GM21786 (cell line): ENCODE results near the gene F11R.
A peak's percentile ranks its signal among the peaks of the same experiment; 100 is the strongest.
"Not testable (repeated sequence)": the region's sequence is repeated elsewhere in the genome, so short reads cannot be mapped to it uniquely, and the experiment has no call there.

Source experiments
- ATAC-seq: cut with Tn5 transposase; IDR thresholded peaks from one replicate; pipeline ENCODE4 v1.9.1; 2021; ENCODE audit not compliant: unreplicated experiment

F11R gene

DNA sequence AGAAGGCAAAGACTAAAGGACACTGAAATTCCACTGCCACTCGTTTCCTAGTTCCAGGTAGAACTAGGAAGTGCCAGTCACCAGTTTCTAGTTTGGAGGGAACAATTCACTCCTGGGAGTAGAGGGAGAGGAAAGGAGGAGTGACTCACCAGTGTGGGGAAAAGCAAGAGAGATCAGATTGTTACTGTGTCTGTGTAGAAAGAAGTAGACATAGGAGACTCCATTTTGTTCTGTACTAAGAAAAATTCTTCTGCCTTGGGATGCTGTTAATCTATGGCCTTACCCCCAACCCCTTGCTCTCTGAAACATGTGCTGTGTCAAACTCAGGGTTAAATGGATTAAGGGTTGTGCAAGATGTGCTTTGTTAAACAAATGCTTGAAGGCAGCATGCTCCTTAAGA is 4.3 kb downstream of the F11R start:
- ATAC-seq = not testable (repeated sequence)

DNA sequence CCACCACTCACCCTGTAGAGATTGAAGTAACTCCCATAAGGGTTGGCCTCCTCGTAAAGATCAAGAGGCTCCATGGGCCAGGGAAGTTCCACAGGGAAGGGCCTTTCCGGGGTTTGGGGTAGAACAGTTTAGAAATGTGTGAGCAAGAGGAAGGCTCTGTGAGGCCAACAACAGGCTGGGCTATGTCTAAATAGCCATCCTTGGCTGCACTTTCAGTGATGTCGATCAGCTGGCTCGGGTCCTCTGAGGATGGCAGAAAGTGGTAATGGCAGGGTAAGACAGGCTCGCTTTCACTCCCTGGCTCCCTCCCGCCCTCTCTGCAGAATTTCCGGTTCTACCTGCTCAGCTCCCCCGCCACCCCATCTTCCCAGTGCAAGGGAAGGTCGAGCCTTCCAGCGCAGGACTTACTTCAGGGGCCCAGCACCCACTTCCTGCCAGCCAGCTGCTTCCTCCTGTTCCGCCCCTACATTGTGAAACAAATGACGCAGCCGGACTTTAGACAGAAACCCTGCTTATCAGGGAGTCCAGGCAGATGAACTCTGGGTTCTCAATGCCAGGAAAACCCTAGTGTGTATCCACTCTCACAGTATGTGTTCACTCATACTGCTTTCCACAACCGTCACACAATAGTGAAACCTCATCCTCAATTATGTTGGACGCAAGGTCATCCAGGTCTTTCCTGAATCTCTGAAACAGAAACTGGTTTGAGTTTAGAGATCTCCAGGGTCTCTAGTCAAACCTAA is 7.3 kb downstream of the F11R start:
- ATAC-seq = peak; percentile 86

DNA sequence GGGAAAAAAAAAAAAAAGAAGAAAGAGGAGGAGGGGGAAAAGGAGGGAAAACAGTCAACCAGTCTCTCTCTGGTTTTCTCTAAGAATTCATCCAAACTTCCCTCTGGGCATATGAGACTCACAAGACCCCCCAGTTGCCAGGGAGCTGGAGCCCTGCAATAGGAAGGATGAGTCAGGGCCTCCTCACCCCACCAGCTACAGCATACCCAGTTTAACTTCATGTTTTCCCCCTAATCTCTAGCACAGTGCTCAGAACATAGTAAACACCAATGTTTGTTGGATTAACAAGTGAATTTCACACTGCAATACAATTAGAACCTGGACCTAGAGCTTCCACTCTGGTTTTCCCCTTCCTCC is 7.8 kb downstream of the F11R start:
- no peak for ATAC-seq

DNA sequence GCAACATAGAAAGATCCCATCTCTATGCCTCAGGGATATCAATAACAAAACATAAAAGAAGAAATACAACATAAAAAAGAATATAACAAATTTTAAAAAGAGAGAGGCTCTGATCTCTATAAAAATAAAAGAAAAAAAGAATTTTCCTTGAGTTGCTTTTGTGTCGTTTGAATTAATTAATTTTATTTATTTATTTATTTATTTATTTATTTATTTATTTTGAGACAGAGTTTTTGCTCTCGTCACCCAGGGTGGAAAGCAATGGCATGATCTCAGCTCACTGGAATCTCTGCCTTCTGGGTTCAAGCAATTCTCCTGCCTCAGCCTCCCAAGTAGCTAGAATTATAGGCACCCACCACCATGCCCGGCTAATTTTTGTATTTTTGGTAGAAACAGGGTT is 8.5 kb downstream of the F11R start:
- no peak for ATAC-seq

DNA sequence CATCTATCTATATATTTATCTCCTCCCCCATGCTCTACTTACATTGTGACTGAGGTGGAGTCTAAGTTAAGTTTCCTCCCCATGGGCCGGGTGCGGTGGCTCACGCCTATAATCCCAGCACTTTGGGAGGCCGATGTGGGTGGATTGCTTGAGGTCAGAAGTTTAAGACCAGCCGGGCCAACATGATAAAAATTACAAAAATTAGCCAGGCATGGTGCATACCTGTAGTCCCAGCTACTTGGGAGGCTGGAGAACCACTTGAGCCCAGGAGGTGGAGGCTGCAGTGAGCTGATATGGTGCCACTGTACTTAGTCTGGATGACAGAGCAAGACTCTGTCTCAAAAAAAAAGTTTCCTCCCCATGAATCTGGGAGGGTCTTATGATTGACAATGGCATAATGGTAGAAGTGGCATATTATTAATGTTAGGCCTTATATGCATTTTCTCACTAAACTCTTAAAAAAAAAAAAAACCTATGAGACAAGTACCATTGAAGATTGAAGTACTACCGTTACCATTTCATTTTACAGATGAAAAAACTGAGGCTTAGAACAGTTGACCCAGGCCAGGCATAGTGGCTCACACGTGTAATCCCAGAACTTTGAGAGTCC is 11.2 kb downstream of the F11R start:
- no peak for ATAC-seq

DNA sequence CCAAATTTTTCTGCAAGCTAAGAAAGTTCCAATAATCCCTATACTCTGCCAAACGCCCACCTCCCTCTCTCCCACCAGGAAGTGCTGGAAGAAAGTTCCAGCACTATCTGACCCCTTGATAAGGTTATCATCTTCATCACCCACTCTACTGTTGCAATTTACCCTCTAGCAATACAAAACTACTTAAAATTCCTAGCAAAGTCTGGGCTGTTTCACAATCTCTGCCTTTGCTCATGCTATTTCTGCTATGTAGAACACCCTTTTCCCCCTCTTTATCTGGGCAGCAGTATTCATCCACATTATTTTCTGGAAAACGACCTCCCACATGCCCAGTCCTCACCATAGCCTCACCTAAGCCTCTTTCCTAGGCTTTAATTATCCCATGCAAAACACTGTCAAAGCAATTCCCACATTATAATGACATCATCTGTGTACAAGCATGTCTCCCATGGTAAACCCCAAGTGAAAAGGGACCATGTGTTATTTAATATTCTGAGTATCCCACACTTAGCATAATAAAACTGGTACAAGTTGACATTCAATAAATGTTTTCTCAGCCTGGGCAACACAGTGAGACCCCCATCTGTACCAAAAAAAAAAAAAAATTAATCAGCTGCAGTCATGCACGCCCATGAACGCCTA is 12.0 kb downstream of the F11R start:
- ATAC-seq = no peak

DNA sequence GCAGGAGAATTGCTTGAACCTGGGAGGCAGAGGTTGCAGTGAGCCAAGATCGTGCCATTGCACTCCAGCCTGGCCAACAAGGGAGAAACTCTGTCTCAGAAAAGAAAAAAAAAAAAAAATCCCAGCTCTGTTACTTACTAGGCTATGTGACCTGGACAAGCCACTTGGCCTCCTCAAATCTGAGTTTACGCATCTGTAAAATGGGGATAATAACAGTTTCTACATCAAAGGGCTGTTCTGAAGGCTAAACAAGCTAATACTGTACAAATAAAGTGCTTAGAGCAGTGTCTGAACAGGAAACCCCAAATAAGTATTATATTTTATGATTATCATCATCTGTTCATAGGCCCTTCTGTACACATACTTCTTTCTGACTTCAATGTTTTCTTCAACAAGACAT is 13.6 kb downstream of the F11R start:
- ATAC-seq = no peak

DNA sequence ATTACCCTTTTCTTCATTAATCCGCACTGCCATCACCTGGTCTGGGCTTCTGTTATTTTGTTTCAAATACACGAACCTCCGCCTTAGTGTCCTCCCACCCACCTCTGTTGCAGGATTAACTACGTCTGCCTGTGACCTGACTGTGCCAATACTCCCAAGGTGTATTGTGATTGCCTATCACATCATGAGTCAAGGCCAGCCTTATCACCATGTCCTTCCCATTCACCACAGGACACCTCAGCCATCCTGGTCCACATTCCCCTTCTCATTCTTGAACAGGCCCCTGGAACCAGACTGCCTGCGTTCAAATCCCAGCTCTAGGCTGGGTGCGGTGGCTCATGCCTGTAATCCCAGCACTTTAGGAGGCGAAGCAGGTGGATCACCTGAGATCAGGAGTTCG is 14.4 kb downstream of the F11R start:
- no peak for ATAC-seq

DNA sequence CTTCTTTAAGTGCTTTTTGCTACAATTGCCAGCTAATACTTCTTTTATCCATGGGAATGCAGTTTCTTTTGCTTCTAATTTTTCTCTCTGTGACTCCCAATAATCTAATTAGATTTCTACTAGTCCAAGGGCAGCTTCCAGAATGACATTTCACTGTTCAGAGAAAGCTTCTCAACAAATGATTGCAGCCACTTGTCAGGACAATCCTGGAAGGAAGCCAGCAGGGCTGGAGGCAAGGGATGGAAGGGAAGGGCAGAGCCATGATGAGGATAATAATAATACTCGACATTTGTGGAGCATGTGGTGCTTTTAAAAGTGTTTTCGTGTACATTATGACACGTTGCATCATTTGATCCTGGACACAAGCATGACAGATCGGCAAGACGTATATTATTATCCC is 19.4 kb downstream of the F11R start:
- ATAC-seq = no peak

DNA sequence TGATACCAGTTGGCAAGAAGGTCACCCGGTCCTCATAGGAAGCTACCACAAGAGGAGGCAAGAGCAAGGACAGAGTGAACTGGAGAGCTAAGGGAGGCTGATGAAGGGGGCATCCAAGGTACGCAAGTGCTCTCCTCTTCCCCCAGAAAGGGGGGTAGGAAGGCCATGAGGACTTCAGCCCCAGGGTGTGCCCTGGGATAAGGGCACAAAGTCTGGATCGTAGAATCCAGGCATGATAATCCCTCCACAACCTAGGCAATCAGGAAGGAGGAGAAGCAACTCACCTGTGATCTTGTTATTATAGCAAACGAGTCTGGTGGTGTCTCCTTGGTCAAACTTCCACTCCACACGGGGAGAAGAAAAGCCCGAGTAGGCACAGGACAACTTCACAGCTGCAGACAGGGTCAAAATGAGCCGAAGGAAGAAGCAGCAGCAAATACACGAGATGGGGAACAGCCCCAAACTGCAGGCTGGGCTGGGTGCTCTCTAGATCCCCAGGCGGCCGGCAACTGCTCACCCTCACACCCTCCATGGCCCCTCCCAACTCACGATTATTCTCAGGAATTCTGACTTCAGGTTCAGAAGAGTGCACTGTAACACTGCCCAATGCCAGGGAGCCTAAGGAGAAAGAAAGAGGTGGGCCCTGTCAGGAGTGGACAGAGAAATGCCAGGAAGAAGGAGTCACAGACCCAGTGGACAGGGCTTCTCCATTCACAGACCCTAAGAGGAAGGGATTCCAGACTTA is 20.0 kb downstream of the F11R start:
- ATAC-seq = no peak

DNA sequence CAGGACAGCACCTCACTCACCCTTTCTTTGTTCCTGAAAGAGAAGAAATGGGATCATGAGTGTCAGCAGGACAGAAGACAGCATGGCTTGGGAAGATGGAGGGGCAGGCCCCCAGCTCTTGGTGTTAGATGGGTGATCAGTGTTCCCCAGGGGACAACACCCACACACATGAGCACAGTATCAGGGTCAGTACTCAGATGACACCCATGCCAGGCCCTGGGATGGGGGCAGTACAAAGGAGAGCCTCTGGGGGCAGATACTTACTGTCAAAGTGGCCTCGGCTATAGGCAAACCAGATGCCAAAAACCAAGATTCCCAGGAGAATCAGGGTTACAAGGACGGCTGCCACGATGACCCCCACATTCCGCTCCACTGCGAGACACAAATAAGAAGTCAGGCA is 21.6 kb downstream of the F11R start:
- ATAC-seq = no peak

DNA sequence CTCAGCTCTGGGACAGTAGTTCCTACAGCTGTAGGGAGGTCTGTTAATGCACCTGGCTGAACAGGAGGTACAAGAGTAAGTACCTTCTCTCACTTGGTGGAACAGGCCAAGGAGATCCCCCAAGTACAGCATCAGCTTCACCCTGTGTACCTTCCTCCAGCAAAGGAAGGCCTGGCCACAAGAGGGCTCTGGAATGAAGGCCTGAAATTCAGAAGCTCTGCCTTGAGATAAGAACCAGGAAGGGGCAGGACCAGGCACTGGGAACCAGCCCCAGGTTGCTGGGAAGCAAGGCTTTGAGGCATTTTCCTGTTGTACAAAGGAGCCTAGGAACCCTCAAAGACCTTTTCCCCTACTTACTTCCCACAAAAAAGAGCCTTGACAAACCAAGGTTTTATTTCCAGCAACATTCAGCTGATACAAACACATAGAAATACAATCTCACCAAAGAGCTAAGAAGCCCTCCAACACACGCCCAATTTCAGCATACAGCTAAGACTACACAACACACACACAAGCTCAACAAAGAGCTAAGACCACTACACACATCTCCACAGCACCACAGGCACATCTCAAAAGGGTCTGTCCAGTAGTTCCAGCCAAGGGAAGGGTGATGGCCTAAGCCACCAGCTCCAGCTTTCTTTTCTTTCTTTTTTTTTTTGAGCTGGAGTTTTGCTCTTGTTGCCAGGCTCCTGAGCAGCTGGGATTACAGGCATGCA is 23.5 kb downstream of the F11R start:
- no peak for ATAC-seq

DNA sequence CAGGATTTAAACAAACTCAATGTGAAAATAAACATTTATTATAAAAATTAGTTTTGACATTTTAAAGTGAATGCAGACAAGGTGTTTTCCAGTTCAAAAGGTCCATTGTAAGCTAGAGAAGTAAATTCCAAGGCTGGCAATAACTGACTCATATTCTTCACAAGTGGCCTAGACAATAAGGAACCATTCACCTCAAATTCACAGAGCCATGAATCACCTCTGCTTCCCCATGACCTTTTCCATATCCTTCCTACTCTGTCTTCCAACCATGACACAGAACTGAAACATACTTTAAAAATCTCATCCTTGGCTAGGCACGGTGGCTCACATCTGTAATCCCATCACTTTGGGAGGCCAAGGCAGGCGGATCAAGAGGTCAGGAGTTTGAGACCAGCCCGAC is 24.8 kb downstream of the F11R start:
- ATAC-seq = no peak

DNA sequence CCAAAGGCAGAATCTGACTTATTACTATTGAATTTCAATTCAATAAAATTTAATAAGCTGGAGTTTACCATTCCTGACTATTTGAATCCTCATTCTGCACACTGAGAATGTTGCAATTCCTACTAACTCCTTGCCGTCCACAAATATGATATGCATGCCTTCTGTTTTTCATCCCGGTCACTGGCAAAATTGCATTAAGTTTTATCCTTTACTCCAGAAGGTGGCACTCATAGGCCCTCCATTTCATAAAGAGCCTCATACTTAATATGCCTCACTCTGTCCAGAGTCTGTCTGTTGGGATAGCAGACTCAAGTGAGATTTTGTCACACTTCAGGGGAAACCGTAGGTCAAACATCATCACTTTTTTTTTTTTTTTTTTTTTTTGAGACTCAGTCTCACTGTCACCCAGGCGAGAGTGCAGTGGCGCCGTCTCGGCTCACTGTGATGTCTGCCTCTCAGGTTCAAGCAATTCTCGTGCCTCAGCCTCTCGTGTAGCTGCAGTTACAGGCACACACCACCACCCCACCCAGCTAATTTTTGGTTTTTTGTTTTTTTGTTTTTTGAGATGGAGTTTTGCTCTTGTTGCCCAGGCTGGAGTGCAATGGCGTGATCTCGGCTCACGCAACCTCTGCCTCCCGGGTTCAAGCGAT is 27.3 kb downstream of the F11R start:
- no peak for ATAC-seq

DNA sequence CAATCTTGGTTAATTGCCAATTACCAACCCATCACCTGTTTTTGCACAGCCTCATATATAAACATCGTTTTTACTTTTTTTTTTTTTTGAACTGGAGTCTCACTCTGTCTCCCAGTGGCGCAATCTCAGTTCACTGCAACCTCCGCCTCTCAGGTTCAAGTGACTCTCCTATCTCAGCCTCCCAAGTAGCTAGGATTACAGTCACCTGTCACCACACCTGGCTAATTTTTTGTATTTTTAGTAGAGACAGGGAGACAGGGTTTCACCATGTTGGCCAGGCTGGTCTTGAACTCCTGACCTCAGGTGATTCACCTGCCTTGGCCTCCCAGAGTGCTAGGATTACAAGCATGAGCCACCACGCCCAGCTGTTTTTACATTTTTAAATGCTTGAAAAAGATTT is 28.9 kb downstream of the F11R start:
- not testable (repeated sequence) for ATAC-seq

DNA sequence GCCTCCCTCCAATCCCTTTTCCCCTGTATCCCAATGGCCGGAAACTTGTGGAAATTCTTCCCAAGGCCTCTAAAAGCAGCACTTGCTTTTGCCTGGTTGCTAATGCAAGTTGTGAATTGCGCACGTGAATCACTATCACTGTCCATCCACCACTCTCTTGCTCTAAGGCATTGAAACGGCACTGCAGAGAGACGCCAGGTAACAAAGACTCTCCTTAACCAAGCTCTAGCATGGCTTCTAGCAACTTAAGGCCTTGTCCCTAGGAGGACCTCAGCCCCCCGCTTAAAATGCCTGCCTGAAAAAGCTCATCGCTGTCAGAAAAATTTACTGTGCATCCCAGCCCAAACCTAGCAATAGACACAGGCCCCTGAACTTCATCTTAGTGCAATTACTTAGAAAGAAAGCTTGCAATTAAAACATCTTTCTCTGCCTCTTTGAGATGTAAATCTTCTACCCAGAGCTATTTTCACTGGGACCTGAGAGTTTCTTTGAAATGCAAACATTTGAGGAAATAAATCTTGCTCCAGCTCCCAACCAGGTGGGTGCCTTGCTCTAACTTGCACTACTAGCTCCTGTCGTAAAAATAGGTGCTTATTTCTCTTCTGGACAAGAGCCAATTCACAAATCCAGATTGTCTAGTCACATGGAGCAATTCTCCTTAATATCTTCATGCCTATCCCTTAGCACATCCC is 33.4 kb downstream of the F11R start:
- no peak for ATAC-seq

DNA sequence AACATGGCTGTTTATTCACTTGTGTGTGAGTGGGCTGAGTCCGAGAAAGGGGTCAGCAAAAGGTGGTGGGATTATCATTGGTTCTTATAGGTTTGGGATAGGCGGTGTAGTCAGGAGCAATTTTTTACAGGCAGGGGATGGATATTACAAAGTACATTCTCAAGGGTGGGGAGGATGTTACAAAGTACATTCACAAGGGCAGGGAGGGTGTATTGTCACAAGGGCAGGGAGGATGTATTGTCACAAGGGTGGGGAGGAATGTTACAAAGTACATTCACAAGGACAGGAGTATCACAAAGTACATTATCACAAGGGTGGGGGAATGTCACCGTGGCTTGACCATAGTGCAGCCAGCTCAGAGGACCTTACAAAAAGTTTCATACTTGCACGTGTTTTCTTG is 35.2 kb downstream of the F11R start:
- ATAC-seq = no peak

DNA sequence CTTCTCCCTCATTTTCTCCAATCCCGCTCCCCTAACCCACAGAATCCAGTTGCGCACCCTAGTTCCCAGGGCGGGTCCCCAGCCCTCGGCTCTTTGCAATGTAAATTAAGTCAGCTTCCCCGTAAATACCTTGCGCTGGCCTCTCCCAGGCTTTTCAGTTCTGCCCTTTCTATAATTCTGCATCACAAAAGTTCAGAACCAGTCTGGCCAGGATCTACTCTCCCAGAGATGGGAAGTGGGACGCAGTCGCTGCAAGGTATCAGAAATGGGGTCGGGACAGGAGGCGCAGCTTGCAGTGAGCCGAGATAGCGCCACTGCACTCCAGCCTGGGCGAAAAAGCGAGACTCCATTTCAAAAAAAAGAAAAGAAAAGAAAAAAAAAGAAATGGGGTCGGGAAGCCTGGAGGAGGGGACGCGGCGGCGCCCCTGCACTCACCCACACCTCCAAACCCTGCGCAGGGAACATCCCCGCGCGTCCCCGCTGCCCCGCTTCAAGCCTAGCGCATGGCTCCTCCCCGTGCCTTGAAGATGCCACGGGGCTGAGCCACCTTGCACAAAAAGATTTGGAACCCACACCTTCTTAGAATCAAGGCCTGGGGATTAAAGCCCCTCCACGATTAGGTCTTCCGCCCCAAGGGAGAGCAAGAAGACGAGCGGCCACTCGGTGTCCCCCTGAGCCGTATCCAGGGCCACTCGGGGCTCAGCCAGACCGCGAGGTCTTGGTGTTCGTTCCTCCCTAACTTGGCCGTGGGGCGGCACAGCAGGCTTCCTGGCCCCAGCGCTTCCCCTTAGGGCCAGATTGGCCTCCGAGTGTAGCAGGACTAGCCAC is 39.2 kb downstream of the F11R start:
- no peak for ATAC-seq

DNA sequence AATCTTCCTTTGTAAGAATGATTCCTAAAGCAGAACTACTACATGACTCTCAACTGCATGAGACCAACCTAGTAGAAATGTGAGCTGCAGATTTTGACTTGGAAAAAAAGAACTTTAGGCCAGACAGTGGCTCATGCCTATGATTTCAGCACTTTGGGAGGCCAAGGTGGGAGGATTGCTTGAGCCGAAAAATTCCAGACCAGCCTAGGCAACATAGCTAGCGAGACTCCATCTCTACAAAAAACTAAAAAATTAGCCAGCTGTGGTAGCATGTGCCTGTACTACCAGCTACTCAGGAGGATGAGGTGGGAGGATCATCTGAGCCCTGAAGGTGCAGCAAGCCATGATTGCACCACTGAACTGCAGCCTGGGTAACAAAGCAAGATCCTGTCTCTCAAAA is 41.7 kb downstream of the F11R start:
- no peak for ATAC-seq
